Measurements from ENCODE around the gene C4A. TPM values are rescaled to one million over a fixed set of nuclear protein-coding genes. Genes with fewer than 3 reads are reported as not detected.
A peak's percentile ranks its signal among the peaks of the same experiment; 100 is the strongest.
"Not testable (repeated sequence)": the region's sequence is repeated elsewhere in the genome, so short reads cannot be mapped to it uniquely, and the experiment has no call there.

Gene C4A
- total and polyA plus RNA-seq, 2 of the 4 experiments (the other 2 are of a cell fraction): 0.90 to 3.8 TPM

GRCh38 chr6:32003301-32003700, 21.4 kb downstream of the C4A start:
- H3K36me3 ChIP-seq (ENCODE audit: control insufficient read depth, insufficient read depth, low read length); H3K27me3 ChIP-seq (ENCODE audit: control insufficient read depth, insufficient read depth, low read length); H3K4me2 ChIP-seq (ENCODE audit: low read depth, low read length); dilution Hi-C loops (cut with HindIII; ENCODE audit: low sequenced_read_pairs, unreplicated experiment); CTCF ChIA-PET; H4K5ac ChIP-seq (ENCODE audit: low read depth, low read length); H3K4ac ChIP-seq (ENCODE audit: low read depth, low read length); H3K4me1 ChIP-seq (ENCODE audit: control insufficient read depth, insufficient read depth, low read length); H2AK9ac ChIP-seq (replicated peaks; ENCODE audit: low read depth, low read length, poor library complexity); H3K9me1 ChIP-seq (ENCODE audit: insufficient read depth, low read length); H3K23ac ChIP-seq (ENCODE audit: low read depth, low read length); H3K4me3 ChIP-seq (ENCODE audit: insufficient read depth, low read depth, low read length); H2AFZ ChIP-seq (replicated peaks; ENCODE audit: low read length, poor library complexity); H2BK120ac ChIP-seq (ENCODE audit: low read depth, low read length); H3K18ac ChIP-seq (ENCODE audit: low read depth, low read length); H3K9ac ChIP-seq (ENCODE audit: low read depth, low read length); H4K20me1 ChIP-seq (ENCODE audit: insufficient read depth, low read length); H2AK5ac ChIP-seq (ENCODE audit: low read depth, low read length); H2BK20ac ChIP-seq (ENCODE audit: low read depth, low read length); H3K14ac ChIP-seq (replicated peaks; ENCODE audit: low read depth, low read length); H3K56ac ChIP-seq (ENCODE audit: extremely low read depth, insufficient read depth, low read length); H4K91ac ChIP-seq (ENCODE audit: insufficient read depth, low read depth, low read length); H3K27ac ChIP-seq (ENCODE audit: insufficient read depth, low read length); H2BK5ac ChIP-seq (ENCODE audit: low read depth, low read length, poor library complexity, severe bottlenecking); H2BK15ac ChIP-seq (ENCODE audit: low read depth, low read length); BruUV-seq (replicated peaks); H4K8ac ChIP-seq (ENCODE audit: low read depth in 2 of 2, low read length in 2 of 2); POLR2A ChIA-PET (ENCODE audit: unreplicated experiment); intact Hi-C loops (cut with micrococcal nuclease); in situ Hi-C loops (cut with MboI; ENCODE audit: low sequenced_read_pairs); DNase-seq; H3K9me3 ChIP-seq (ENCODE audit: control insufficient read depth, insufficient read depth, low read length); H3K79me1 ChIP-seq (ENCODE audit: low read depth in 1 of 2, low read length in 2 of 2): not testable (repeated sequence)
- no CpG with 5 or more reads among the region's 7 CpGs for WGBS, 2 experiments (ENCODE audit: extremely low coverage in 2 of 2, insufficient read length in 1 of 2)
- peak; percentile 6; the same call in 1 of the 2 replicates for ATAC-seq (ENCODE audit: low read depth)

GRCh38 chr6:32004393-32004792, 22.5 kb downstream of the C4A start:
- H4K8ac ChIP-seq (ENCODE audit: low read depth in 2 of 2, low read length in 2 of 2); dilution Hi-C loops (cut with HindIII; ENCODE audit: low sequenced_read_pairs, unreplicated experiment); H3K4me1 ChIP-seq (ENCODE audit: control insufficient read depth, insufficient read depth, low read length); H3K23ac ChIP-seq (ENCODE audit: low read depth, low read length); H3K9me3 ChIP-seq (ENCODE audit: control insufficient read depth, insufficient read depth, low read length); H2BK20ac ChIP-seq (ENCODE audit: low read depth, low read length); intact Hi-C loops (cut with micrococcal nuclease); ATAC-seq (ENCODE audit: low read depth); H3K4ac ChIP-seq (ENCODE audit: low read depth, low read length); H2AK9ac ChIP-seq (replicated peaks; ENCODE audit: low read depth, low read length, poor library complexity); in situ Hi-C loops (cut with MboI; ENCODE audit: low sequenced_read_pairs); H3K14ac ChIP-seq (replicated peaks; ENCODE audit: low read depth, low read length); H3K56ac ChIP-seq (ENCODE audit: extremely low read depth, insufficient read depth, low read length); H2BK120ac ChIP-seq (ENCODE audit: low read depth, low read length); H2BK5ac ChIP-seq (ENCODE audit: low read depth, low read length, poor library complexity, severe bottlenecking); H4K5ac ChIP-seq (ENCODE audit: low read depth, low read length); H2BK15ac ChIP-seq (ENCODE audit: low read depth, low read length); H3K36me3 ChIP-seq (ENCODE audit: control insufficient read depth, insufficient read depth, low read length); H3K4me2 ChIP-seq (ENCODE audit: low read depth, low read length); H3K4me3 ChIP-seq (ENCODE audit: insufficient read depth, low read depth, low read length); H3K27me3 ChIP-seq (ENCODE audit: control insufficient read depth, insufficient read depth, low read length); H4K20me1 ChIP-seq (ENCODE audit: insufficient read depth, low read length); H3K27ac ChIP-seq (ENCODE audit: insufficient read depth, low read length); H3K18ac ChIP-seq (ENCODE audit: low read depth, low read length); H2AK5ac ChIP-seq (ENCODE audit: low read depth, low read length); H3K79me1 ChIP-seq (ENCODE audit: low read depth in 1 of 2, low read length in 2 of 2); CTCF ChIA-PET; DNase-seq; POLR2A ChIA-PET (ENCODE audit: unreplicated experiment); BruUV-seq (replicated peaks); H4K91ac ChIP-seq (ENCODE audit: insufficient read depth, low read depth, low read length); H2AFZ ChIP-seq (replicated peaks; ENCODE audit: low read length, poor library complexity); H3K9ac ChIP-seq (ENCODE audit: low read depth, low read length); H3K9me1 ChIP-seq (ENCODE audit: insufficient read depth, low read length): not testable (repeated sequence)
- WGBS, 2 experiments (ENCODE audit: extremely low coverage in 2 of 2, insufficient read length in 1 of 2): no CpG with 5 or more reads among the region's 4 CpGs
